Liver (tissue), 9 donors: Measurements from ENCODE around the gene RNF152. TPM values are rescaled to one million over a fixed set of nuclear protein-coding genes. Genes with fewer than 3 reads are reported as not detected.

Experiments
- DNase-seq: peaks from one replicate; pipeline ENCODE4 v3.0.0-alpha.2; 2017; ENCODE audit warnings: low spot score
- H3K27ac ChIP-seq, 2 donors: one replicate each; pipeline ENCODE4 v1.7.0; 2013; ENCODE audit warnings: inconsistent platforms in 2 of 2, low read length in 2 of 2, control low read depth in 1 of 2, low read depth in 1 of 2, mild to moderate bottlenecking in 1 of 2
- H3K27me3 ChIP-seq, 4 donors: one replicate each; pipeline versions ENCODE4 v1.6.1 to v1.7.0; 2013; ENCODE audit warnings: low read length in 3 of 4, inconsistent platforms in 1 of 4, mild to moderate bottlenecking in 1 of 4, moderate library complexity in 1 of 4; ENCODE audit not compliant: control insufficient read depth in 4 of 4, insufficient read depth in 4 of 4
- H3K36me3 ChIP-seq, 4 donors: one replicate each; pipeline versions ENCODE4 v1.6.1 to v1.7.0; 2013; ENCODE audit warnings: low read length in 3 of 4, mild to moderate bottlenecking in 3 of 4, low read depth in 1 of 4, moderate library complexity in 1 of 4; ENCODE audit not compliant: control insufficient read depth in 4 of 4, insufficient read depth in 3 of 4
- H3K4me1 ChIP-seq, 4 donors: one replicate each; pipeline versions ENCODE4 v1.6.1 to v1.7.0; 2013; ENCODE audit warnings: low read length in 3 of 4, mild to moderate bottlenecking in 3 of 4, moderate library complexity in 1 of 4; ENCODE audit not compliant: control insufficient read depth in 4 of 4, insufficient read depth in 4 of 4
- H3K4me3 ChIP-seq, 3 donors: one replicate each; pipeline versions ENCODE4 v1.6.1 to v1.7.0; 2013; ENCODE audit warnings: low read length in 3 of 3, control low read depth in 1 of 3, low read depth in 1 of 3, mild to moderate bottlenecking in 1 of 3
- H3K9ac ChIP-seq, 2 donors: one replicate each; pipeline ENCODE4 v1.7.0; 2013; ENCODE audit warnings: low read length in 2 of 2, mild to moderate bottlenecking in 2 of 2, moderate library complexity in 2 of 2, control low read depth in 1 of 2, low read depth in 1 of 2
- H3K9me3 ChIP-seq, 4 donors: one replicate each; pipeline versions ENCODE4 v1.6.1 to v1.7.0; 2013; ENCODE audit warnings: low read length in 3 of 4; ENCODE audit not compliant: control insufficient read depth in 4 of 4
- EGR1 ChIP-seq, 2 donors: IDR thresholded peaks; 2 replicates each; pipeline ENCODE4 v1.6.1; 2016 to 2018; ENCODE audit warnings: antibody characterized with exemption in 2 of 2, low read depth in 2 of 2
- FOXA1 ChIP-seq: IDR thresholded peaks from 2 replicates; pipeline ENCODE4 v1.6.1; 2016; ENCODE audit warnings: antibody characterized with exemption
- FOXA2 ChIP-seq: IDR thresholded peaks from 2 replicates; pipeline ENCODE4 v1.6.1; 2016; ENCODE audit warnings: antibody characterized with exemption
- GABPA ChIP-seq, 2 donors: IDR thresholded peaks in 1 of 2; conservative IDR thresholded peaks in 1 of 2; 2 replicates each; pipeline ENCODE4 v1.6.1; 2016; ENCODE audit warnings: antibody characterized with exemption in 2 of 2, mild to moderate bottlenecking in 1 of 2, moderate library complexity in 1 of 2
- HNF4A ChIP-seq, 2 donors: conservative IDR thresholded peaks; 2 replicates each; pipeline ENCODE4 v1.6.1; 2016; ENCODE audit warnings: antibody characterized with exemption in 2 of 2, mild to moderate bottlenecking in 2 of 2
- HNF4G ChIP-seq: IDR thresholded peaks from 2 replicates; pipeline ENCODE4 v1.6.1; 2016; ENCODE audit warnings: antibody characterized with exemption
- JUND ChIP-seq, 2 donors: IDR thresholded peaks; 2 replicates each; pipeline ENCODE4 v1.6.1; 2016; ENCODE audit warnings: antibody characterized with exemption in 2 of 2
- NR2F2 ChIP-seq: IDR thresholded peaks from 2 replicates; pipeline ENCODE4 v1.6.1; 2016; ENCODE audit warnings: antibody characterized with exemption
- RAD21 ChIP-seq, 2 donors: IDR thresholded peaks; 2 replicates each; pipeline ENCODE4 v1.6.1; 2016; ENCODE audit warnings: antibody characterized with exemption in 2 of 2, mild to moderate bottlenecking in 2 of 2
- RXRA ChIP-seq, 2 donors: IDR thresholded peaks; 2 replicates each; pipeline ENCODE4 v1.6.1; 2017 to 2018; ENCODE audit warnings: antibody characterized with exemption in 2 of 2, mild to moderate bottlenecking in 1 of 2
- SP1 ChIP-seq: IDR thresholded peaks from 2 replicates; pipeline ENCODE4 v1.6.1; 2018; ENCODE audit warnings: antibody characterized with exemption, mild to moderate bottlenecking
- TAF1 ChIP-seq: conservative IDR thresholded peaks from 2 replicates; pipeline ENCODE4 v1.6.1; 2016; ENCODE audit warnings: antibody characterized with exemption, mild to moderate bottlenecking
- YY1 ChIP-seq: IDR thresholded peaks from 2 replicates; pipeline ENCODE4 v1.6.1; 2016; ENCODE audit warnings: antibody characterized with exemption, mild to moderate bottlenecking
- WGBS: extraction: QIAGEN DNeasy Blood & Tissue Kit; methylation state at CpG from one replicate; pipeline ENCODE4 v1.1.7; 2013; 5-methylcytosine and 5-hydroxymethylcytosine counted together
- polyA plus RNA-seq, 2 donors: library from polyadenylated mRNA; stranded (reverse) in 1 of 2; unstranded in 1 of 2; fragments of 200-250 nt in 1 of 2; fragments of >200 nt in 1 of 2; fragmentation: Nextera tagmentation in 1 of 2; extraction: Ambion mirVana in 1 of 2; gene quantifications; one replicate each; pipeline versions ENCODE4 v1.2.1 to v1.2.3, GENCODE V29; 2013 to 2015
- total RNA-seq, 2 donors: library from RNA; depleted of rRNA; stranded (reverse); fragments of >200 nt; gene quantifications; one replicate each; pipeline ENCODE4 v1.2.3, GENCODE V29; 2014
- TF ChIP-seq, protein P1 (sequence below): IDR thresholded peaks from 2 replicates; pipeline ENCODE4 v1.6.1; 2016; ENCODE audit warnings: antibody characterized with exemption
- TF ChIP-seq, protein P2 (sequence below): fragments of 150-350 bp; IDR thresholded peaks from 2 replicates; pipeline ENCODE4 v1.5.1; 2017; ENCODE audit warnings: improper control_type of control experiment, low read depth, low read length; ENCODE audit not compliant: missing input control
- TF ChIP-seq, protein P3 (sequence below): IDR thresholded peaks from 2 replicates; pipeline ENCODE4 v1.6.1; 2016; ENCODE audit warnings: antibody characterized with exemption
- TF ChIP-seq, protein P4 (sequence below): IDR thresholded peaks from 2 replicates; pipeline ENCODE4 v1.6.1; 2016; ENCODE audit warnings: antibody characterized with exemption
- TF ChIP-seq, protein P5 (sequence below): IDR thresholded peaks from 2 replicates; pipeline ENCODE4 v1.6.1; 2016; ENCODE audit warnings: antibody characterized with exemption, mild to moderate bottlenecking
- donor health status: healthy.
- donor health status: healthy.
- donor health status: healthy.
- donor health status: healthy.
- donor health status: healthy.

The RNF152 gene
- total and polyA plus RNA-seq, 4 donors: 6.8 to 115 (median 10.6) TPM

DNA sequence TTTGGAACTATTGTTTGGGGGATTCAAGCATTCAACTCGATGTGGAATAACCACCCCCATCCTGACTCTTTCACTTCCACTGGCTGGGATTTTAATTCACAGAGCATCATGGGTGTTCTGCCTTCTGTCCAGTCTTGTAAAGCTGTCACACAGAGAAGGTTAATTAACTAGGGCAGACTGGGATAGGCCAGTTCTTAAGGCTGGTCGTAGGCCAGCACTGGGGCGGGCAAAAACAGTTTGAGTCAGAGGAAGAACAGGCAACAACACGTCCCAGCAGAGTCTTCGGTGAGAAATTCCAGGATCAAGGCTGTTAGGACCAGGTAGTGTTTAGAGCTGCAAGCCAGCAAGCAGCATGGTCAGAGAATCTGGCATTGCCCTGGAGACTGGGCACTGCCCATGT is 4.0 kb upstream of the RNF152 start:
- Histone ChIP-seq H3K27me3 (no peaks in the 10 kb centered on the region), H3K9me3 (no peaks in the 10 kb centered on the region), H3K27ac (peak overlapping the region; percentile 72 to 83), H3K4me1 (peaks cover 5 to 40% (median 26%) of the 10 kb centered on the region in 4 donors), H3K4me3 (no peak overlapping the region), H3K36me3 (peaks cover 0 to 2% (median under 1%) of the 10 kb centered on the region in 4 donors), H3K9ac (no peak overlapping the region)
- WGBS: 23% methylated on average over 5 of the region's 5 CpGs
- DNase-seq: no peak
- TF ChIP-seq HNF4G (no peak), YY1 (peak; percentile 65), GABPA (IDR thresholded peaks at IDR 0.05 in 1 of 2, conservative IDR thresholded peaks at IDR 0.05 in 1 of 2) (no peak), JUND (IDR thresholded peaks at IDR 0.05) (peak in 1 of 2 donors; percentile 72), SP1 (peak; percentile 42), HNF4A (conservative IDR thresholded peaks at IDR 0.05) (peak; percentile 14 to 43), NR2F2 (peak; percentile 31), TAF1 (no peak), EGR1 (IDR thresholded peaks at IDR 0.05; ENCODE audit: low read depth in 2 of 2) (no peak), RXRA (IDR thresholded peaks at IDR 0.05) (peak in 1 of 2 donors; percentile 62), RAD21 (IDR thresholded peaks at IDR 0.05) (peak in 1 of 2 donors; percentile 52), FOXA2 (peak; percentile 36), FOXA1 (no peak)
- TF ChIP-seq, protein P1, sequence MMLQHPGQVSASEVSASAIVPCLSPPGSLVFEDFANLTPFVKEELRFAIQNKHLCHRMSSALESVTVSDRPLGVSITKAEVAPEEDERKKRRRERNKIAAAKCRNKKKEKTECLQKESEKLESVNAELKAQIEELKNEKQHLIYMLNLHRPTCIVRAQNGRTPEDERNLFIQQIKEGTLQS: no peak
- TF ChIP-seq, protein P2, sequence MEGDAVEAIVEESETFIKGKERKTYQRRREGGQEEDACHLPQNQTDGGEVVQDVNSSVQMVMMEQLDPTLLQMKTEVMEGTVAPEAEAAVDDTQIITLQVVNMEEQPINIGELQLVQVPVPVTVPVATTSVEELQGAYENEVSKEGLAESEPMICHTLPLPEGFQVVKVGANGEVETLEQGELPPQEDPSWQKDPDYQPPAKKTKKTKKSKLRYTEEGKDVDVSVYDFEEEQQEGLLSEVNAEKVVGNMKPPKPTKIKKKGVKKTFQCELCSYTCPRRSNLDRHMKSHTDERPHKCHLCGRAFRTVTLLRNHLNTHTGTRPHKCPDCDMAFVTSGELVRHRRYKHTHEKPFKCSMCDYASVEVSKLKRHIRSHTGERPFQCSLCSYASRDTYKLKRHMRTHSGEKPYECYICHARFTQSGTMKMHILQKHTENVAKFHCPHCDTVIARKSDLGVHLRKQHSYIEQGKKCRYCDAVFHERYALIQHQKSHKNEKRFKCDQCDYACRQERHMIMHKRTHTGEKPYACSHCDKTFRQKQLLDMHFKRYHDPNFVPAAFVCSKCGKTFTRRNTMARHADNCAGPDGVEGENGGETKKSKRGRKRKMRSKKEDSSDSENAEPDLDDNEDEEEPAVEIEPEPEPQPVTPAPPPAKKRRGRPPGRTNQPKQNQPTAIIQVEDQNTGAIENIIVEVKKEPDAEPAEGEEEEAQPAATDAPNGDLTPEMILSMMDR: no peak
- TF ChIP-seq, protein P3, sequence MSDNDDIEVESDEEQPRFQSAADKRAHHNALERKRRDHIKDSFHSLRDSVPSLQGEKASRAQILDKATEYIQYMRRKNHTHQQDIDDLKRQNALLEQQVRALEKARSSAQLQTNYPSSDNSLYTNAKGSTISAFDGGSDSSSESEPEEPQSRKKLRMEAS: peak; percentile 22
- TF ChIP-seq, protein P4, sequence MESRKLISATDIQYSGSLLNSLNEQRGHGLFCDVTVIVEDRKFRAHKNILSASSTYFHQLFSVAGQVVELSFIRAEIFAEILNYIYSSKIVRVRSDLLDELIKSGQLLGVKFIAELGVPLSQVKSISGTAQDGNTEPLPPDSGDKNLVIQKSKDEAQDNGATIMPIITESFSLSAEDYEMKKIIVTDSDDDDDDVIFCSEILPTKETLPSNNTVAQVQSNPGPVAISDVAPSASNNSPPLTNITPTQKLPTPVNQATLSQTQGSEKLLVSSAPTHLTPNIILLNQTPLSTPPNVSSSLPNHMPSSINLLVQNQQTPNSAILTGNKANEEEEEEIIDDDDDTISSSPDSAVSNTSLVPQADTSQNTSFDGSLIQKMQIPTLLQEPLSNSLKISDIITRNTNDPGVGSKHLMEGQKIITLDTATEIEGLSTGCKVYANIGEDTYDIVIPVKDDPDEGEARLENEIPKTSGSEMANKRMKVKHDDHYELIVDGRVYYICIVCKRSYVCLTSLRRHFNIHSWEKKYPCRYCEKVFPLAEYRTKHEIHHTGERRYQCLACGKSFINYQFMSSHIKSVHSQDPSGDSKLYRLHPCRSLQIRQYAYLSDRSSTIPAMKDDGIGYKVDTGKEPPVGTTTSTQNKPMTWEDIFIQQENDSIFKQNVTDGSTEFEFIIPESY: peak; percentile 26
- TF ChIP-seq, protein P5, sequence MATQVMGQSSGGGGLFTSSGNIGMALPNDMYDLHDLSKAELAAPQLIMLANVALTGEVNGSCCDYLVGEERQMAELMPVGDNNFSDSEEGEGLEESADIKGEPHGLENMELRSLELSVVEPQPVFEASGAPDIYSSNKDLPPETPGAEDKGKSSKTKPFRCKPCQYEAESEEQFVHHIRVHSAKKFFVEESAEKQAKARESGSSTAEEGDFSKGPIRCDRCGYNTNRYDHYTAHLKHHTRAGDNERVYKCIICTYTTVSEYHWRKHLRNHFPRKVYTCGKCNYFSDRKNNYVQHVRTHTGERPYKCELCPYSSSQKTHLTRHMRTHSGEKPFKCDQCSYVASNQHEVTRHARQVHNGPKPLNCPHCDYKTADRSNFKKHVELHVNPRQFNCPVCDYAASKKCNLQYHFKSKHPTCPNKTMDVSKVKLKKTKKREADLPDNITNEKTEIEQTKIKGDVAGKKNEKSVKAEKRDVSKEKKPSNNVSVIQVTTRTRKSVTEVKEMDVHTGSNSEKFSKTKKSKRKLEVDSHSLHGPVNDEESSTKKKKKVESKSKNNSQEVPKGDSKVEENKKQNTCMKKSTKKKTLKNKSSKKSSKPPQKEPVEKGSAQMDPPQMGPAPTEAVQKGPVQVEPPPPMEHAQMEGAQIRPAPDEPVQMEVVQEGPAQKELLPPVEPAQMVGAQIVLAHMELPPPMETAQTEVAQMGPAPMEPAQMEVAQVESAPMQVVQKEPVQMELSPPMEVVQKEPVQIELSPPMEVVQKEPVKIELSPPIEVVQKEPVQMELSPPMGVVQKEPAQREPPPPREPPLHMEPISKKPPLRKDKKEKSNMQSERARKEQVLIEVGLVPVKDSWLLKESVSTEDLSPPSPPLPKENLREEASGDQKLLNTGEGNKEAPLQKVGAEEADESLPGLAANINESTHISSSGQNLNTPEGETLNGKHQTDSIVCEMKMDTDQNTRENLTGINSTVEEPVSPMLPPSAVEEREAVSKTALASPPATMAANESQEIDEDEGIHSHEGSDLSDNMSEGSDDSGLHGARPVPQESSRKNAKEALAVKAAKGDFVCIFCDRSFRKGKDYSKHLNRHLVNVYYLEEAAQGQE: peak; percentile 79
